Upper lobe of left lung (tissue), 6 donors: ENCODE measurements around the gene ATG16L1. TPM values are rescaled to one million over a fixed set of nuclear protein-coding genes. Genes with fewer than 3 reads are reported as not detected.

ENCODE experiments used
- ATAC-seq, 2 donors: fragments of 200-7000 bp; cut with Tn5 transposase; one replicate each; pipeline ENCODE4 v1.9.1; 2022; ENCODE audit warnings: mild to moderate bottlenecking in 2 of 2, moderate library complexity in 2 of 2; ENCODE audit not compliant: low FRiP score in 2 of 2
- DNase-seq, 2 donors: peaks; one replicate each; pipeline ENCODE4 v3.0.0-alpha.2; 2019 to 2020
- H3K27ac ChIP-seq, 4 donors: fragments of 200-600 bp; sonication (generic); one replicate each; pipeline ENCODE4 v1.5.1; 2016 to 2019
- H3K27me3 ChIP-seq, 4 donors: fragments of 200-600 bp; sonication (generic); one replicate each; pipeline ENCODE4 v1.5.1; 2017 to 2019
- H3K36me3 ChIP-seq, 4 donors: fragments of 200-600 bp; sonication (generic); one replicate each; pipeline ENCODE4 v1.5.1; 2016 to 2019
- H3K4me1 ChIP-seq, 4 donors: fragments of 200-600 bp; sonication (generic); one replicate each; pipeline ENCODE4 v1.5.1; 2018 to 2019
- H3K4me3 ChIP-seq, 4 donors: fragments of 200-600 bp; sonication (generic); one replicate each; pipeline ENCODE4 v1.5.1; 2017 to 2019; ENCODE audit warnings: mild to moderate bottlenecking in 2 of 4, moderate library complexity in 1 of 4
- H3K9me3 ChIP-seq, 4 donors: fragments of 200-600 bp; sonication (generic); one replicate each; pipeline ENCODE4 v1.5.1; 2018 to 2019
- EP300 ChIP-seq, 4 donors: sonication (generic); formaldehyde crosslinking; IDR thresholded peaks; one replicate each; pipeline ENCODE4 v1.5.1; 2017; ENCODE audit warnings: antibody characterized with exemption in 4 of 4, control low read depth in 2 of 4
- POLR2A ChIP-seq, 4 donors: fragments of 450-650 bp; IDR thresholded peaks; one replicate each; pipeline ENCODE4 v1.5.1; 2016 to 2017; ENCODE audit warnings: antibody characterized with exemption in 4 of 4, mild to moderate bottlenecking in 2 of 4
- POLR2AphosphoS5 ChIP-seq, 2 donors: sonication (generic); formaldehyde crosslinking; IDR thresholded peaks; one replicate each; pipeline ENCODE4 v1.5.1; 2017; ENCODE audit warnings: antibody characterized with exemption in 2 of 2
- WGBS, 2 donors: methylation state at CpG; one replicate each; pipeline ENCODE4 v1.1.5; 2017 to 2018; 5-methylcytosine and 5-hydroxymethylcytosine counted together
- total RNA-seq, 6 donors: library from RNA; depleted of rRNA in 4 of 6; stranded (reverse); fragments of >200 nt in 4 of 6; gene quantifications; one replicate each; pipeline versions ENCODE4 v1.1.0 to v1.2.1, GENCODE V29; 2016 to 2021
- TF ChIP-seq, protein P1 (sequence below), 6 experiments: fragments of 450-650 bp in 4 of 6; fragments of 200-600 bp in 2 of 6; sonication (generic) in 2 of 6; IDR thresholded peaks; one replicate each; pipeline ENCODE4 v1.5.1; 2016 to 2019; ENCODE audit warnings: antibody characterized with exemption in 6 of 6
- donor health status: DM: no; HTN: no; CAD: no; lungs with moderate emphysema.
- donor health status: DM: no; HTN: yes; CAD: no; lungs with severe emphysema.

ATG16L1 gene
- total RNA-seq, 6 donors from 2014 or later: 22.8 to 33.3 (median 26.4) TPM

- peaks cover 45 to 99% (median 82%) of the 10 kb centered on the region in 4 donors for H3K36me3 ChIP-seq
- no peaks in the 10 kb centered on the region for H3K9me3 ChIP-seq
- TF ChIP-seq, protein P1, sequence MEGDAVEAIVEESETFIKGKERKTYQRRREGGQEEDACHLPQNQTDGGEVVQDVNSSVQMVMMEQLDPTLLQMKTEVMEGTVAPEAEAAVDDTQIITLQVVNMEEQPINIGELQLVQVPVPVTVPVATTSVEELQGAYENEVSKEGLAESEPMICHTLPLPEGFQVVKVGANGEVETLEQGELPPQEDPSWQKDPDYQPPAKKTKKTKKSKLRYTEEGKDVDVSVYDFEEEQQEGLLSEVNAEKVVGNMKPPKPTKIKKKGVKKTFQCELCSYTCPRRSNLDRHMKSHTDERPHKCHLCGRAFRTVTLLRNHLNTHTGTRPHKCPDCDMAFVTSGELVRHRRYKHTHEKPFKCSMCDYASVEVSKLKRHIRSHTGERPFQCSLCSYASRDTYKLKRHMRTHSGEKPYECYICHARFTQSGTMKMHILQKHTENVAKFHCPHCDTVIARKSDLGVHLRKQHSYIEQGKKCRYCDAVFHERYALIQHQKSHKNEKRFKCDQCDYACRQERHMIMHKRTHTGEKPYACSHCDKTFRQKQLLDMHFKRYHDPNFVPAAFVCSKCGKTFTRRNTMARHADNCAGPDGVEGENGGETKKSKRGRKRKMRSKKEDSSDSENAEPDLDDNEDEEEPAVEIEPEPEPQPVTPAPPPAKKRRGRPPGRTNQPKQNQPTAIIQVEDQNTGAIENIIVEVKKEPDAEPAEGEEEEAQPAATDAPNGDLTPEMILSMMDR (IDR thresholded peaks at IDR 0.05): no peak
- TF ChIP-seq EP300 (IDR thresholded peaks at IDR 0.05): no peak
- no peak for TF ChIP-seq POLR2A (IDR thresholded peaks at IDR 0.05)
- no peak for TF ChIP-seq POLR2AphosphoS5 (IDR thresholded peaks at IDR 0.05)
- DNase-seq: no peak
- 88 to 93% methylated on average over 5 of the region's 5 CpGs for WGBS, 2 donors
- H3K4me1 ChIP-seq: no peaks in the 10 kb centered on the region
- H3K4me3 ChIP-seq: no peak overlapping the region
- H3K27ac ChIP-seq: no peak overlapping the region
- H3K27me3 ChIP-seq: no peaks in the 10 kb centered on the region
- peak in 1 of 2 donors; percentile 45 for ATAC-seq
These were observed 11.1 kb downstream of the ATG16L1 start for GRCh38 chr2:233262562-233262961.

- ATAC-seq: no peak
- Histone ChIP-seq H3K4me1 (no peaks in the 10 kb centered on the region), H3K27ac (no peak overlapping the region)
These were observed 11.6 kb downstream of the ATG16L1 start for GRCh38 chr2:233263045-233263570.

GRCh38 chr2:233264667-233265066 is 13.2 kb downstream of the ATG16L1 start:
- WGBS, 2 donors: 86 to 88% methylated on average over 8 of the region's 8 CpGs
- ATAC-seq (no peak), DNase-seq (no peak)
- no peaks in the 10 kb centered on the region for H3K27me3 ChIP-seq
- H3K4me1 ChIP-seq: no peaks in the 10 kb centered on the region
- TF ChIP-seq EP300 (IDR thresholded peaks at IDR 0.05) (no peak), POLR2A (IDR thresholded peaks at IDR 0.05) (no peak), POLR2AphosphoS5 (IDR thresholded peaks at IDR 0.05) (no peak)
- TF ChIP-seq, protein P1 (IDR thresholded peaks at IDR 0.05): no peak
- no peaks in the 10 kb centered on the region for H3K9me3 ChIP-seq
- H3K4me3 ChIP-seq: no peak overlapping the region
- H3K27ac ChIP-seq: no peak overlapping the region
- peaks cover 45 to 98% (median 77%) of the 10 kb centered on the region in 4 donors for H3K36me3 ChIP-seq

More at GRCh38 chr2:233263045-233263570, 11.6 kb downstream of the ATG16L1 start:
- H3K36me3 ChIP-seq: peaks cover 45 to 99% (median 83%) of the 10 kb centered on the region in 4 donors
- H3K4me3 ChIP-seq: no peak overlapping the region
- TF ChIP-seq, protein P1 (IDR thresholded peaks at IDR 0.05): no peak
- TF ChIP-seq POLR2A (IDR thresholded peaks at IDR 0.05) (no peak), POLR2AphosphoS5 (IDR thresholded peaks at IDR 0.05) (no peak), EP300 (IDR thresholded peaks at IDR 0.05) (no peak)
- H3K27me3 ChIP-seq: no peaks in the 10 kb centered on the region
- no peak for DNase-seq
- H3K9me3 ChIP-seq: no peaks in the 10 kb centered on the region
- WGBS, 2 donors: 90 to 91% methylated on average over 6 of the region's 6 CpGs

GRCh38 chr2:233265899-233266431 is 14.5 kb downstream of the ATG16L1 start:
- DNase-seq (peak in 1 of 2 donors; percentile 50), ATAC-seq (no peak)
- no peak overlapping the region for H3K4me3 ChIP-seq
- H3K36me3 ChIP-seq: peaks cover 35 to 99% (median 68%) of the 10 kb centered on the region in 4 donors
- WGBS, 2 donors: 93 to 95% methylated on average over 10 of the region's 10 CpGs
- no peaks in the 10 kb centered on the region for H3K27me3 ChIP-seq
- H3K27ac ChIP-seq: no peak overlapping the region
- H3K4me1 ChIP-seq: peaks cover 0 to 3% (median 0%) of the 10 kb centered on the region in 4 donors
- no peaks in the 10 kb centered on the region for H3K9me3 ChIP-seq
- TF ChIP-seq EP300 (IDR thresholded peaks at IDR 0.05) (no peak), POLR2A (IDR thresholded peaks at IDR 0.05) (no peak), POLR2AphosphoS5 (IDR thresholded peaks at IDR 0.05) (no peak)
- TF ChIP-seq, protein P1 (IDR thresholded peaks at IDR 0.05): no peak

- H3K27me3 ChIP-seq: no peaks in the 10 kb centered on the region
- 93 to 96% methylated on average over 4 of the region's 4 CpGs for WGBS, 2 donors
- peaks cover 35 to 99% (median 65%) of the 10 kb centered on the region in 4 donors for H3K36me3 ChIP-seq
- H3K27ac ChIP-seq: no peak overlapping the region
- no peak for ATAC-seq
- DNase-seq: no peak
- H3K9me3 ChIP-seq: no peaks in the 10 kb centered on the region
- H3K4me1 ChIP-seq: peaks cover 0 to 9% (median 0%) of the 10 kb centered on the region in 4 donors
- no peak overlapping the region for H3K4me3 ChIP-seq
- TF ChIP-seq, protein P1 (IDR thresholded peaks at IDR 0.05): no peak
- TF ChIP-seq EP300 (IDR thresholded peaks at IDR 0.05) (no peak), POLR2AphosphoS5 (IDR thresholded peaks at IDR 0.05) (no peak), POLR2A (IDR thresholded peaks at IDR 0.05) (no peak)
These were observed 15.0 kb downstream of the ATG16L1 start for GRCh38 chr2:233266481-233266880.
